C4-2B (cell line): ENCODE measurements around the gene SLC22A5.

Source experiments
- CTCF ChIP-seq: fragments of 450-650 bp; conservative IDR thresholded peaks from 2 replicates; pipeline ENCODE4 v1.5.1; 2017; ENCODE audit warnings: mild to moderate bottlenecking
- ZFX ChIP-seq: fragments of 450-650 bp; IDR thresholded peaks from 2 replicates; pipeline ENCODE4 v1.6.1; 2017

DNA sequence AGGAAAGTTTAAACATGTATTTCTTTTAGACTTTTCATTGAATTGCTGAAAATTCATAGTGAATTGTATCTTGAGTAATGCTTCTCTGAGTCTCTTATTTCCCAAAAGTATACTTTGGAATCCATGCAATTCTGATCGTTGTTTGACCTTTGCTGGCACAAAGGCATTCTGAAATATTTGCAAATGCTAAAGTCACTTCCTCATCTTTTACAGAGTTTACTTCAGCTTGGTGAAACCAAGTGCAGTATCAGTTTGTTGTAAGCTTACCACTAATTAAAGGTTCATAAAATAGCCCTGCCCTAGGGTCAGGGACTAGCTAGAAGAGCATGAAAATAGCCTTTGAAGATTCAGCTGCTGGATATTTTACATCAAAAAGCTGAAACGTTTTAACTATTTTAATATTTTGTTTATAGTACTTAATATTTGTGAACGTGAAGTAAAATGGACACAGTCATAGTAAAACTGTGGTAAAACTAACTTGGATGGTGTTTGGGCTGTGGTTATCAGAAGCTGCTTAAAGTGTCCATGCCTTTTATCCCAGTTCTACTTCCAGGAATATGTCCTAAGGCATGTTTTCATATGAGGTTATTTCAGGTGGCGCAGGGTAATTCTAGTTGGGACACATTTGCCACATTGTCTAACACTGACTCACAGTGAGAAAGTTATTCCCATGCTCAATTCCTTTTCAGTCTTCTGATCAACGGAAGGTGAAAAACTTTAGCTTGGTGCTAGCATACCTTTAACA, 45.3 kb downstream of the SLC22A5 start:
- 0 out of 2 replicates have a peak, but pooled peaks have one; percentile 2 for TF ChIP-seq CTCF
- TF ChIP-seq ZFX, result no peak
